Panc1 (cell line): Measurements from ENCODE around the gene EHD3. TPM values are rescaled to one million over a fixed set of nuclear protein-coding genes. Genes with fewer than 3 reads are reported as not detected.

Experiments
- ATAC-seq: fragments of 200-7000 bp; cut with Tn5 transposase; 2 replicates; pipeline ENCODE4 v1.9.1; 2020; ENCODE audit warnings: mild to moderate bottlenecking, moderate library complexity
- Bru-seq: library from RNA; stranded (reverse); fragments of 400-500 nt; gene quantifications from one replicate; lab custom pipeline; 2021; lab: Mats Ljungman, UMichigan
- BruChase-seq, 2 experiments: library from RNA; stranded (reverse); fragments of 400-500 nt; gene quantifications; one replicate each; lab custom pipeline; 2021; lab: Mats Ljungman, UMichigan
- BruUV-seq: library from RNA; stranded (reverse); fragments of 400-500 nt; replicated peaks from 2 replicates; lab custom pipeline; 2021; lab: Mats Ljungman, UMichigan
- CTCF ChIA-PET: fragments of 300-600 bp; sonication (Branson Sonifier 250); formaldehyde crosslinking; loops from one replicate; lab custom pipeline; 2022; ENCODE audit warnings: antibody characterized with exemption; lab: Charles Lee
- POLR2A ChIA-PET: fragments of 300-600 bp; sonication (Branson Sonifier 250); formaldehyde crosslinking; loops from one replicate; lab custom pipeline; 2022; ENCODE audit warnings: antibody characterized with exemption; lab: Charles Lee
- DNase-seq: peaks from one replicate; pipeline ENCODE4 v3.0.0-alpha.2; 2010; ENCODE audit warnings: low read depth, low spot score
- H3K27ac ChIP-seq: 2 replicates; pipeline ENCODE4 v1.5.1; 2011; ENCODE audit warnings: mild to moderate bottlenecking, low read length, inconsistent platforms
- H3K27me3 ChIP-seq: fragments of 200-500 bp; sonication (Bioruptor generic); 2 replicates; pipeline ENCODE4 v1.6.0; 2014; ENCODE audit warnings: low read length, inconsistent platforms; ENCODE audit not compliant: control insufficient read depth, insufficient read depth
- H3K36me3 ChIP-seq: fragments of 200-500 bp; sonication (Bioruptor generic); 2 replicates; pipeline ENCODE4 v1.5.1; 2014; ENCODE audit warnings: inconsistent platforms, mild to moderate bottlenecking, low read length, moderate library complexity; ENCODE audit not compliant: control insufficient read depth, insufficient read depth
- H3K4me1 ChIP-seq: 2 replicates; pipeline ENCODE4 v1.5.1; 2011; ENCODE audit warnings: inconsistent platforms, mild to moderate bottlenecking, low read length, moderate library complexity; ENCODE audit not compliant: control insufficient read depth, insufficient read depth
- H3K4me3 ChIP-seq, 2 experiments: 2 replicates each; pipeline ENCODE4 v1.5.1; 2011 to 2012; ENCODE audit warnings: low read depth in 2 of 2, low read length in 2 of 2, mild to moderate bottlenecking in 2 of 2, inconsistent platforms in 1 of 2, moderate library complexity in 1 of 2
- H3K9me3 ChIP-seq: fragments of 200-500 bp; sonication (Bioruptor generic); 2 replicates; pipeline ENCODE4 v1.5.1; 2014; ENCODE audit warnings: low read depth, mild to moderate bottlenecking, inconsistent platforms, low read length, moderate library complexity; ENCODE audit not compliant: control insufficient read depth, insufficient read depth
- CTCF ChIP-seq: fragments of 450-650 bp; IDR thresholded peaks from 2 replicates; pipeline ENCODE4 v1.5.1; 2017; ENCODE audit warnings: mild to moderate bottlenecking
- POLR2AphosphoS5 ChIP-seq: IDR thresholded peaks from 2 replicates; pipeline ENCODE4 v1.6.1; 2012; ENCODE audit warnings: mild to moderate bottlenecking, low read depth, low read length, moderate library complexity
- REST ChIP-seq, 2 experiments: IDR thresholded peaks; 2 replicates each; pipeline ENCODE4 v1.6.1; 2011 to 2012; ENCODE audit warnings: low read depth in 2 of 2, control low read depth in 1 of 2, low read length in 1 of 2, mild to moderate bottlenecking in 1 of 2, moderate library complexity in 1 of 2; ENCODE audit not compliant: insufficient read depth in 1 of 2
- SIN3A ChIP-seq: IDR thresholded peaks from 2 replicates; pipeline ENCODE4 v1.6.1; 2012; ENCODE audit warnings: low read depth, mild to moderate bottlenecking, low read length, moderate library complexity, borderline replicate concordance; ENCODE audit not compliant: insufficient read depth
- TCF7L2 ChIP-seq: IDR thresholded peaks from 2 replicates; pipeline ENCODE4 v1.6.1; 2011; ENCODE audit warnings: mild to moderate bottlenecking, low read depth, low read length, inconsistent platforms
- in situ Hi-C: cut with HindIII; loops from 2 replicates; pipeline ENCODE4 v1.10.0; 2016; ENCODE audit warnings: low sequenced_read_pairs, low pct_unique_long_range_greater_than_20kb
- intact Hi-C: fragments of 100-400 bp; cut with micrococcal nuclease; formaldehyde crosslinking; loops from one replicate; pipeline ENCODE4 v1.10.0; 2022; ENCODE audit not compliant: unreplicated experiment
- long read RNA-seq: library from polyadenylated mRNA; unstranded; transcript quantifications from one replicate; pipeline ENCODE4 v2.0.0, GENCODE V29; 2021; ENCODE audit not compliant: unreplicated experiment
- polyA plus RNA-seq: library from polyadenylated mRNA; unstranded; fragments of >200 nt; gene quantifications from one replicate; pipeline ENCODE4 v1.2.1, GENCODE V29; 2012; ENCODE audit warnings: missing spikeins; ENCODE audit not compliant: insufficient read length
- total RNA-seq: library from RNA; stranded (reverse); gene quantifications from one replicate; pipeline ENCODE4 v1.2.1, GENCODE V29; 2021; ENCODE audit not compliant: unreplicated experiment

EHD3 gene
- total RNA-seq (2.6 TPM), Bru-seq, nascent RNA (percentile 37 among the genes with signal in this experiment), BruChase-seq, experiment 1, labeled RNA remaining after a 2-hour chase (percentile 36 among the genes with signal in this experiment), BruChase-seq, experiment 2, labeled RNA remaining after a 6-hour chase (percentile 41 among the genes with signal in this experiment)
- polyA plus RNA-seq: 4.8 TPM
- long read RNA-seq, full-length matches to known transcripts: 6 of 9 reads
- long read RNA-seq, partial matches to known transcripts: 0 of 9 reads
- long read RNA-seq, other reads (novel, unspliced or antisense): 3 of 9 reads

DNA sequence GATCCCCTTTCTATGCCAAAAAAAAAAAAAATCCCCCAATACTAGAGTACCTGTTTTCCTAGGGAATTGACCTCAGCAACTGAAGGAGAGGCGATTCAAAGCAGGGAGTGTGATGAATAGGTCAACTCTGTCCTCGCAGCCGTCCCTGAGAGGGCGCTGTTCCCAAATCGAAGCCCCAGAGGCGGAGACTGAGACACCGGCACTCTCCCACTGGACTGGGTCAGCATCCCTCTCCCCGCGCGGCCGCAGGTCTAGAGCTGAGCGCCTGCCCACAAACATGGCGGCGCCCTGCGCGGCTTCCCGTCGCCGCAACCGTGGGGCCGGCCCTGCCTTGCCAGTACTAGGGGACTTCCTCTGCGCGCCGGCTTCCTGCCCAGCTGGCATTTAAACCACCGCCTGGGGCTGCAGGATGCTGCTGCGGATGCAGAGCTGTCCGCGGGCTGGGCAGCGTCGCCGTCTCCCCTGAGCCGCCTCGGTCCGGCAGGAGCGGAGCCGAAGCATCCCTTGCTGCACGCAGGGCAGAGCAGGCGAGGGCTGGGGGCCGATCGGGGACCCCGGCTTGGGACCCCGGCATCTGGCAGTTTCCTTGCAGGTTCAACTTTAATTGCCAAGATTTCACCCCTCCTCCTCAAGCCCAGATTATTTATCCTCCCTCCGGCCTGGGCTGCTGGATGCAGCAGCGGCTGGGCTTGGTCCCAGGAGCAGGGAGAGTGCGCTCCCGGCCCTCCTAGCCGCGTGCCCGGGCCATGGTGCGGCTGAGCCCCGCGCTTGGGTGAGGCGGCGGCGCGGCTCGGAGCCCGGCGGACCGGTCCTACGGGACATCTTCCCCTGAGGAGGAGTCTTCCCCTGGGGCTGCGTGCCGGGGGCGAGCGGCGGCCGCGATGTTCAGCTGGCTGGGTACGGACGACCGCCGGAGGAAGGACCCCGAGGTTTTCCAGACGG lies at the start of gene EHD3:
EHD3 (plus strand) TSS at position 412 of the 942 bp plus-strand sequence; CDS start at position 882, 470 bp downstream.
- ChIA-PET CTCF (interaction anchor here (0.7 kb wide), 3 partner anchors 33 to 1069 kb away, joined by 3 to 5 read pairs (median 4); no protein-coding TSS in a partner anchor), POLR2A (no interaction called here)
- no peaks in the 10 kb centered on the region for H3K9me3 ChIP-seq
- H3K4me3 ChIP-seq: peak within 1 kb of the TSS; percentile 65 to 66
- TF ChIP-seq REST (IDR thresholded peaks at IDR 0.05; ENCODE audit: insufficient read depth in 1 of 2, low read depth in 2 of 2, low read length in 1 of 2) (no peak), SIN3A (no peak), TCF7L2 (no peak), POLR2AphosphoS5 (no peak), CTCF (no peak; the same call in 1 of the 2 replicates)
- DNase-seq (peak; percentile 20), ATAC-seq (peak; percentile 100)
- no peaks in the 10 kb centered on the region for H3K4me1 ChIP-seq
- no peaks in the 10 kb centered on the region for H3K36me3 ChIP-seq
- intact Hi-C loops: loop anchor here (10.0 kb wide), 1 partner anchor 291 kb away; no protein-coding TSS in a partner anchor
- BruUV-seq: no TSS peak
- in situ Hi-C loops: no loop called here
- H3K27me3 ChIP-seq: peaks cover 14% of the 10 kb centered on the region
- H3K27ac ChIP-seq: no peak within 1 kb of the TSS

DNA sequence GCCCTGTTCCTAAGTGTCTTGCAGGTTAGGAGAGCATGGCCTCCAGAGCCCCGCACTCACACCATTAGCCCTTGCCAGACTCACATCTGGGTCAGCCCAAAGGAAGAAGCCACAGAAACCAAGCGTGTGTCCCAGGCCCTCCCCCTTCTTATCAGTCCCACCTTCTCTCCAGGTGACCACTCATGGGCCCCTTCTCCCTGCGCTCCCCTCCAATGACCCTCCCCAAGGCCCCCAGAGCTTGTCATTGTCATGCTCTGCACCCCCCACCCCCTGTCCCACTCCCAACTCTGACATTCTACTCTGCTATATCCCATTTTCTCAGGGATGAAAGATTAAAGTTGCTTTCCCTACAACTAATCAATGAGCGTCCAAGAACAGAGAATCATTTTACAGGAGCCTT lies 46.8 kb upstream of the EHD3 start:
- intact Hi-C loops (no loop called here), in situ Hi-C loops (no loop called here)
- peaks cover 9% of the 10 kb centered on the region for H3K27me3 ChIP-seq
- H3K4me3 ChIP-seq: no peak overlapping the region
- DNase-seq (no peak), ATAC-seq (no peak)
- TF ChIP-seq POLR2AphosphoS5 (no peak), TCF7L2 (no peak), REST (IDR thresholded peaks at IDR 0.05; ENCODE audit: insufficient read depth in 1 of 2, low read depth in 2 of 2, low read length in 1 of 2) (no peak), SIN3A (no peak), CTCF (no peak)
- no TSS peak for BruUV-seq
- no peaks in the 10 kb centered on the region for H3K4me1 ChIP-seq
- H3K9me3 ChIP-seq: no peaks in the 10 kb centered on the region
- H3K27ac ChIP-seq: no peak overlapping the region
- ChIA-PET POLR2A (no interaction called here), CTCF (no interaction called here)
- no peaks in the 10 kb centered on the region for H3K36me3 ChIP-seq
